ES-I3 (cell line): Measurements from ENCODE around the gene FDXR.
"Not testable (repeated sequence)": the region's sequence is repeated elsewhere in the genome, so short reads cannot be mapped to it uniquely, and the experiment has no call there.

Source experiments
- H3K36me3 ChIP-seq: 2 replicates; pipeline ENCODE4 v1.6.1; 2013; ENCODE audit warnings: mild to moderate bottlenecking, low read length, control low read depth, moderate library complexity; ENCODE audit not compliant: insufficient read depth
- H3K4me1 ChIP-seq: 2 replicates; pipeline ENCODE4 v1.6.1; 2013; ENCODE audit warnings: mild to moderate bottlenecking, control low read depth, low read length; ENCODE audit not compliant: insufficient read depth
- H3K9ac ChIP-seq: 2 replicates; pipeline ENCODE4 v1.6.1; 2013; ENCODE audit warnings: low read depth, mild to moderate bottlenecking, low read length, moderate library complexity
- H3K9me3 ChIP-seq: 2 replicates; pipeline ENCODE4 v1.6.1; 2013; ENCODE audit warnings: mild to moderate bottlenecking, low read length, moderate library complexity; ENCODE audit not compliant: control insufficient read depth, insufficient read depth

The FDXR gene

GRCh38 chr17:74871356-74872076 lies 1.3 kb downstream of the FDXR start:
- Histone ChIP-seq H3K4me1 (peaks cover 9% of the 10 kb centered on the region), H3K9me3 (no peaks in the 10 kb centered on the region), H3K36me3 (no peaks in the 10 kb centered on the region; the same call in 1 of the 2 replicates), H3K9ac (peak overlapping the region; percentile 90; the same call in 1 of the 2 replicates)

- Histone ChIP-seq H3K36me3 (no peaks in the 10 kb centered on the region; the same call in 1 of the 2 replicates), H3K9ac (no peak overlapping the region), H3K9me3 (no peaks in the 10 kb centered on the region), H3K4me1 (peaks cover 4% of the 10 kb centered on the region; the same call in 1 of the 2 replicates)
These were observed 2.3 kb downstream of the FDXR start for GRCh38 chr17:74870512-74870911.

DNA sequence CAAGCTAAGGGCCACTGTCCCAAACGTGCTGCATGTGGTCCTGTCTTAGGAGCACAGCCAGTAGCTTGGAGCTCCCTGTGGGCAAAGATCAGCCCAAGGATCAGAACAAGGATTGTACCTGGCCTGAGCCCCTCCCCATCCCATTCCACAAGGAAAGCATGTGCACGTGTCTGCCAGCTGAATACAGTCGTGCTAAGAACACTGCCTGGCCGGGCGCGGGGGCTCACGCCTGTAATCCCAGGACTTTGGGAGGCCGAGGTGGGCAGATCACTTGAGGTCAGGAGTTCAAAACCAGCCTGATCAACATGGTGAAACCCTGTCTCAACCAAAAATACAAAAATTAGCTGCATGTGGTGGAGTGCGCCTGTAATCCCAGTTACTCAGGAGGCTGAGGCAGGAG lies 2.8 kb downstream of the FDXR start:
- H3K9ac ChIP-seq = not testable (repeated sequence)

DNA sequence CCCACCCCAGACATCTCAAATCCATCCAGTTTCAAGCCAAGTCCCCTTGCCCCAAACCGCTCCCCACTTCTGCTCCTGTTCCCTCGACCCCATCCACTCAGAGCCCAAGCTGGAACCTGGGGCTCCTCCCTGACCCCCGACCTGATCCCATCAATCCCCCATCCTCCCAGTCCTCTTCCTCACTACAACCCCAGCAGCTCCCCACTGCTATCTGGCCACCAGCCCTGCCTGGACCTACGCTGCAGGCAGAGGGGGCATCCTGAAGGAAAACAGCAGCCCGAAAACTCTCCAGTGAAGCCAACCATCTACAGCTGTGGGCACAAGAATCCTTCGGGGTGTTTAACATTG lies 3.9 kb downstream of the FDXR start:
- Histone ChIP-seq H3K9me3 (no peaks in the 10 kb centered on the region), H3K36me3 (peaks cover 2% of the 10 kb centered on the region; the same call in 1 of the 2 replicates), H3K4me1 (peaks cover 4% of the 10 kb centered on the region; the same call in 1 of the 2 replicates), H3K9ac (no peak overlapping the region)

More for the DNA sequence above, 2.8 kb downstream of the FDXR start:
- not testable (repeated sequence) for H3K4me1 ChIP-seq, H3K36me3 ChIP-seq, H3K9me3 ChIP-seq

GRCh38 chr17:74868251-74868907 lies 4.4 kb downstream of the FDXR start:
- Histone ChIP-seq H3K4me1 (0 out of 2 replicates have a peak, but pooled peaks cover 3% of the 10 kb centered on the region), H3K36me3 (peaks cover 3% of the 10 kb centered on the region; the same call in 1 of the 2 replicates), H3K9ac (no peak overlapping the region), H3K9me3 (no peaks in the 10 kb centered on the region)

DNA sequence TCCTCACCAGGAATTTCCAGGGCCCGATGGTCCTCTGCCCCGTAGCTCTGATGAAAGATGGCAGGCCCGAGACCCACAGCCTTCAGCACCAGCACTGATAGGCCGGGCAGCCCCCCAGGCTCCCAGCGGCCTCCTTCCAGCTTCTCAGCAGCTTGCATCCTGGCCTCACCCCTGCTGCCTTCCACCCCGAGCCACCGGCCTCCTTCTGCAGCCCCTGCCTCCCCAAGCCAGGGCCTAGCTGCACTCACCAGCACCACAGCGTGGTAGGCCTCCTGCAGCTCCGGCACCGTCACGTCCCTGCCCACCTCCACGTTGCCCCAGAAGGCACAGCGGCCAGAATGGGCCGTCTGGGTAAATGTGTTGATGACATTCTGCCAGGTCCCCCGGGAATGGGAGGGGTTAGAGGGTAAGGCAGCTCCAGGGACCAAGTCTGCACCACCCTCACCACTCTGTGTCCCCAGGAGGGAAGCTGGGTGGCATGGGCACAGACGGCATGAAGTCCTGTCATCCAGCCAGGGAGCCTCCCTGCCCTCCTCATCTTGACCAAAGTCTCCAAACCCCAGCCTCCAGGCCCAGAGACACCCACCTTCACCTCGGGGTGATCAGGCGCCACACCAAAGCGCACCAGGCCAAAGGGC lies 6.5 kb downstream of the FDXR start:
- peaks cover 9% of the 10 kb centered on the region; the same call in 1 of the 2 replicates for H3K4me1 ChIP-seq
- H3K36me3 ChIP-seq = peaks cover 3% of the 10 kb centered on the region; the same call in 1 of the 2 replicates
- H3K9ac ChIP-seq = no peak overlapping the region
- H3K9me3 ChIP-seq = no peaks in the 10 kb centered on the region

DNA sequence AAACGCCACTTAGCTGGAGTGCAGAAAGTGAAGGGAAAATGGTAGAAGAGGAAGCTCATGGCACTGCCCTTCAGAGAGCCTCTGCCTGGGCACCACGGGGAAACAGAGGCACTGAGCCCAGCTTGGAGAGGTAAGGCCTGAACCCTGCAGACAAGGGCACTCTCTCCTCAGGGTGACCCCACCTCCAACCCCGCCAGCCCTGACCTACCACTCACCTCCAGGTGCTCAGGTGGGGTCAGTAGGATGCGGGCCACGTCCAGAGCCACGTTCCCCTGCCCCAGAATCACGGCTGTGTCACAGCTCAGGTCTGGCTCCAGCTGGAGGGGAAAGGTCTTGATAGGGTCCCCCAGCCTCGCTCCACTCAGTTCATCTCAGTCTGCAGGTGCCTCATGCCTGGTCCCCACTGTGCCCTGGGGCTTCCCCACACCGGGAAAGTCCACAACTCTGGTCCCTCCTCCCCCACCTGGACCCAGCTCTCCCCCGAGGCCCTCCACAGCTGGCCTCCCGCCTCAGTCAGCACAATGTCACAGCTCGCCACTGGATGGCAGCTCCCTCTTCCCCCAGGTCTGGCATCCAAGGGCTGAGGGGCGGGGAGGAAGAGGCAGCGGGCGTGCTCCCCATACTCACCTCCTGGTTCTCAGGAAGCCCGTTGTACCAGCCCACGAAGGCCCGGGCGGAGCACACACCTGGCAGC lies 7.1 kb downstream of the FDXR start:
- Histone ChIP-seq H3K9me3 (no peaks in the 10 kb centered on the region), H3K36me3 (peaks cover 3% of the 10 kb centered on the region; the same call in 1 of the 2 replicates), H3K4me1 (peaks cover 9% of the 10 kb centered on the region; the same call in 1 of the 2 replicates), H3K9ac (no peak overlapping the region)

DNA sequence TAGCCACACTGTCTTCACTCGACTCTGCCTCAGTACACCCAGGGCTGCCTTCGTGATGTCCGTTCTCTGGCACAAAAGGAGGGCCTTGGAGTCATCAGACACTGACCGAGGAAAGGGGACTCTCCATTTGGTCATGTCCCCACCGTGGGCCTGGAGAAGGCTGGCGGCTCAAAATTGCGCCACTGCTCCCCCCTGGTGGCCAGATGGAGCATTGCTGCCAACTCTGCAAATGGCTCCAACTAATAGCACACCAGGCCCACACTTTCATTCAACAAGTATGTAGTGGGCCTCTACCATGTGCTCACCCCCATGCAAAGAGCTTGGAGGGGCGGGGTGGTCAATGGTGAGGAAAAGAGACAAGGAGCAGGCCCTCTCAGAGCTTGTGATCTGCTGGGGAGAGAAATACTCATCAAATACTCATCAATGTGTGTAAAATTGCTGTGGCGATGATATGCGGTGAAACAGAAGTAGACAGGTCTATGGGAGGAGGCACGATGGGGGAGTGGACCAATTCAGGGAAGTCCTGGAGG lies 7.9 kb downstream of the FDXR start:
- Histone ChIP-seq H3K9me3 (no peaks in the 10 kb centered on the region), H3K9ac (no peak overlapping the region), H3K4me1 (peaks cover 9% of the 10 kb centered on the region; the same call in 1 of the 2 replicates), H3K36me3 (peaks cover 3% of the 10 kb centered on the region; the same call in 1 of the 2 replicates)

DNA sequence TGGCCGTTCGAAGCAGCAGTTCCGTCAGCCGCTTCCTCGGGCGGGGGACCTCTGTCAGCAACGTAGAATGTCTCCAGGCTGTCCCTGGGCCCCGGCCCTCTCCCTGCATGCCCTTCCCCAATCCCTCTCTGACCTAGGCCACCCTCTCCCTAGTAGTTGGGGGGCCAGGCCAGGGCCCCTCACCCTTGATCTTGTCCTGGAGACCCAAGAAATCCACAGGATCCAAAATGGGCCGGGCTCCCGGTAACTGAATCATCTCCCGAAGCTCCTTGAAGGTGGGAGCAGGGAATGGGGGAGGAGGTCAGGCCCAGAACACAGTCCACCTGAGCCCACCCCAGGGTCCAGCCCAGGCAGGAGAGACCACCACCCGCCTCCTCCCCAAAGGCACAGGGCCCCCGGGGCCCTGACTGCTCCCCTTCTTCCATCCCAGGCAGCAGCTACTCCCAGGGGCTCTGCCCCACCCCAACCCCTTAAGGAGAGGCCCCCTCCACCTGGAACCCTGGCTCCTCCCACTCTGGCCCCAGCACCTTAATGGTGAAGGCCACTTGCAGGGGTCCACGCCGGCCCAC lies 8.4 kb downstream of the FDXR start:
- no peaks in the 10 kb centered on the region for H3K9me3 ChIP-seq
- H3K9ac ChIP-seq = no peak overlapping the region
- H3K36me3 ChIP-seq = peaks cover 3% of the 10 kb centered on the region; the same call in 1 of the 2 replicates
- H3K4me1 ChIP-seq = peaks cover 9% of the 10 kb centered on the region; the same call in 1 of the 2 replicates

GRCh38 chr17:74863420-74864296 lies 9.1 kb downstream of the FDXR start:
- no peak overlapping the region for H3K9ac ChIP-seq
- H3K36me3 ChIP-seq = peaks cover 3% of the 10 kb centered on the region; the same call in 1 of the 2 replicates

DNA sequence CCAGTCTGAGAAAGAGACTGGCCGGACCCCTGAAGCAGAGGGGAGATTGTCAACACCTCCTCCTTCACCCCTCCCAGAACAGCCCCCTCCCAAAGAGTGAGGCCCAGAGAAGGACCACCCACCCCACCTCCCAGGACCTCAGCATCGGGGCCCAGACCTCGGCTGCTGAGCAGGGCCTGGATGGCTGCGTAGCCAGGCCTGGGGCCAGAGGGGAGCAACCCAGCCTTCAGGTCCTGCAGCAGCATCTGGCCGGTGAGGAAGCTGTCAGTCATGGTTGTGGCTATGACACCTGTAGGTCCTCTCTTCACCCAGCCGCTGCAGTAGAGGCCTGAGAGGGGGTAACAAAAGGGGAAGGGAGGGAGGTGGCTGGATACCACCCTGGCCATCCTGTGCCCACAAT lies 9.9 kb downstream of the FDXR start:
- Histone ChIP-seq H3K9me3 (no peaks in the 10 kb centered on the region), H3K9ac (no peak overlapping the region), H3K36me3 (peaks cover 3% of the 10 kb centered on the region; the same call in 1 of the 2 replicates), H3K4me1 (peaks cover 9% of the 10 kb centered on the region; the same call in 1 of the 2 replicates)

More at GRCh38 chr17:74863420-74864296, 9.1 kb downstream of the FDXR start:
- Histone ChIP-seq H3K9me3 (no peaks in the 10 kb centered on the region), H3K4me1 (peaks cover 9% of the 10 kb centered on the region; the same call in 1 of the 2 replicates)

DNA sequence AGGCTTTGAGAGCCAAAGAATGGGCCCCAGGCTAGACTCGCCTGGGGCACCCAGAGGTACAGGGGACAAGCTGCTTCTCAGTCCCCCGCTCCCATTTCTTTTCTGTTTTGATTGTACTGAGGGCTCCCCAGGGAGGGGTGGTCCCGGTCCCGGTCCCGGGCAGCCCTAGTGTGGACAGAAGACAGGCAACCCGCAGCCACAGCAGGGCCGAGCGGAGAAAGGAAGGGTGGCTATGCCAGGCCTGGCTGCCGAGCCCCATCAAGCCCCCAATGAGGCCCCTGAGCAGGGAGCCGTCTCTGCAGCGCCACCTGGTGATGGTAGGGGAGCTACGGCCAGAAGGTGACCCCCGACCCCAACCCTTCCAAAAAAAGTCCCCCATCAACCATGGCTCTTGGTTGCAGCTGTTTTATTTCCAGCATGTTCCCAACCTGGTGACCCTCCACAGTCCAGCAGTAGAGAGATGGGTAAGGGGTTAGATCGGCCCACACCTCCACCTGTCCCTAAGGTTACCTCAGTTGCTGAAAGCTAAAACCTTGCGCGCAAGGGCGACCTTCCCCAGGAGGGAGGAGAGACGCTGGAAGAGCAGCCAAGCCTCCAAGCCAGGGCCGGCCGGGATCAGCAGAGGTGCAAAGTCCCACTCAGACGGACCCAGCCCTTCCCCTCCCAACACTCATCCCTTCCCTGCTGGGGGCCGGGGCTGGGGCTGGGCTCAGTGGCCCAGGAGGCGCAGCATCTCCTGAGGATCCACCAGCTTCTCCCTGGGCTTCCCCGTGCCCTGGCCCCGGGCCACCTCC lies 10.5 kb downstream of the FDXR start:
- Histone ChIP-seq H3K9me3 (no peaks in the 10 kb centered on the region), H3K4me1 (peaks cover 9% of the 10 kb centered on the region; the same call in 1 of the 2 replicates), H3K9ac (peak overlapping the region; percentile 30; the same call in 1 of the 2 replicates), H3K36me3 (peaks cover 3% of the 10 kb centered on the region; the same call in 1 of the 2 replicates)
